RWPE1 (cell line): ENCODE measurements around the gene DMRT3.

Experiments
- CTCF ChIA-PET: fragments of 350-600 bp; sonication (Branson Sonifier 250); formaldehyde crosslinking; extraction: SDS; loops from one replicate; lab custom pipeline; 2021; lab: Yijun Ruan, JAX
- POLR2A ChIA-PET: fragments of 400-600 bp; formaldehyde crosslinking; extraction: SDS; loops from one replicate; lab custom pipeline; 2020; ENCODE audit warnings: antibody characterized with exemption; ENCODE audit not compliant: low non-redundant PET; lab: Yijun Ruan, JAX
- DNase-seq: peaks from one replicate; pipeline ENCODE4 v3.0.0; 2012; ENCODE audit warnings: low spot score
- H3K27ac ChIP-seq: fragments of 450-650 bp; 2 replicates; pipeline ENCODE4 v1.5.1; 2017
- CTCF ChIP-seq: fragments of 450-650 bp; conservative IDR thresholded peaks from 2 replicates; pipeline ENCODE4 v1.5.1; 2017; ENCODE audit warnings: low read depth, mild to moderate bottlenecking

The DMRT3 gene

GRCh38 chr9:1039589-1039988 lies 63.1 kb downstream of the DMRT3 start:
- TF ChIP-seq CTCF: no peak
- POLR2A ChIA-PET: no interaction called here
- DNase-seq: no peak
- CTCF ChIA-PET: no interaction called here
- H3K27ac ChIP-seq: no peak overlapping the region
